Non-pigmented ciliary epithelial cell (primary cell): Measurements from ENCODE around the gene DAPK1.
"Not testable (repeated sequence)": the region's sequence is repeated elsewhere in the genome, so short reads cannot be mapped to it uniquely, and the experiment has no call there.

ENCODE experiments used
- DNase-seq: peaks from one replicate; pipeline ENCODE4 v3.0.0-alpha.2; 2010; ENCODE audit warnings: low read depth

The DAPK1 gene

GRCh38 chr9:87742813-87743428, 245.3 kb downstream of the DAPK1 start:
- DNase-seq, result no peak

GRCh38 chr9:87744247-87744646, 246.6 kb downstream of the DAPK1 start:
- DNase-seq, result not testable (repeated sequence)

DNA sequence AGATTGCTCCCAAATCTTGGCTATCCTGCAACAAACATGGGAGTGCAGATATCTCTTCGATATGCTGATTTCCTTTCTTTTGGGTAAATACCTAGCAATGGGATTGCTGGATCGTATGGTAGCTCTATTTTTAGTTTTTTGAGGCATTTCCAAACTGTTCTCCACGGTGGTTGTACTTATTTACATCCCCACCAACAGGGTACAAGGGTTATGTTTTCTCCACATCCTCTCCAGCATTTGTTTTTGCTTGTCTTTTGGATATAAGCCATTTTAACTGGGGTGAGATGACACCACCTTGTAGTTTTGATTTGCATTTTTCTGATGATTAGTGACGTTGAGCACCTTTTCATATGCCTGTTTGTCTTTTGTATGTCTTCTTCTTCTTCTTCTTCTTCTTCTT, 248.5 kb downstream of the DAPK1 start:
- no peak for DNase-seq

GRCh38 chr9:87748881-87749280, 251.2 kb downstream of the DAPK1 start:
- no peak for DNase-seq

GRCh38 chr9:87749335-87750035, 251.8 kb downstream of the DAPK1 start:
- no peak for DNase-seq

GRCh38 chr9:87750726-87751125, 253.1 kb downstream of the DAPK1 start:
- DNase-seq, result no peak

- DNase-seq, result no peak
Observed at GRCh38 chr9:87751423-87751822, 253.8 kb downstream of the DAPK1 start.

- no peak for DNase-seq
Observed at GRCh38 chr9:87751868-87752267, 254.2 kb downstream of the DAPK1 start.

DNA sequence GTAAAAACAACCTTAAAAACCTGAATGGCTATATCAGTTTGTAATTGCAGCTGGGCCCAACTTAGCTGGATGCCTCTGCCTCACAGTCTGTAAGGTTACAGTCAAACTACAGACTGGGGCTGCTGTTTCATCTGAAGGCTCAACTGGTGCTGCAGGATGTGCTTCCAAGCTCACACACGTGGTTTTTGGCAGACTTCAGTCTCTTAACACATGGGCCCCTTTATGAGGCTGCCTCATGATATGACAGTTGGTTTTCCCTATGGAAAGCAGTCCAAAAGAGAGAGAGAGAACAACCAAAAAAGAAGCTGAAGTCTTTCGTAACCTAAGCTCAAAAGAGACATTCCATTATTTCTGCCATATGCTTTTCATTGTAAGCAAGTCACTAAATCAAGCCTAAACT, 255.6 kb downstream of the DAPK1 start:
- DNase-seq, result no peak
